ENCODE measurements around the gene MEG3. TPM values are rescaled to one million over a fixed set of nuclear protein-coding genes. Genes with fewer than 3 reads are reported as not detected.

The MEG3 gene
- total RNA-seq, 1 experiment from 2014 or later, result 62.4 TPM

DNA sequence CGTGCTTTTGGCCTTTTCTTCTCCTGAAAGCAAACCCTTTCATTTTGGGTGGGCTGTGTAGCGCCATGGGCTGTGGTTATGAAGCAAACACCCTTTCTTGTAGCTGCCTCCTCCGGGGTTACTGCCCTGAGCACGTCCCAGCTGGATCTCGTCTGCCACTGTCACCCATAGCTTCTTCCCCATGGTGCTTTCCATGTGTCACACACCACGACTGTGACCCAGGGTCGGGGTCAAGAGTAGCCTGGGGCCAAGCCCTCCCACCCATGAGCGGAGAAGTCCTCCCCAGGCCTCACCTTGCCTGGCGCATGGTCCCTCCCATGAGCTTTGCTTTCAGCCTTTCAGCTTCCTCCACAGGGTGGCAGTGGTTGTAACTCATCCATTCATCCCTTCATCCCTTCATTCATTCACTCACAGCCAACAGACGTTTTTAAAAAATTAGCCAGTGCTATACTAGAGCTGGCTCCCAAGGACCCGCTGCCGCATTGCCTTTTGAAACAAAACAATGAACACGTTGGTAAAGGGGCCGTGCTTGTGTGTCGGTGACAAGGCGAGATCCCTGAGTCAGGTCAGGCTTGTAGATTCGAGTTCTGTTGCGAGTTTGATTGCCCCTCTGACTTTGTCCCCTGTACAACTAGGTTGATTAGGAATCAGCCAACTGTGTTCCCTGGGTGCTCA lies 29.5 kb downstream of the MEG3 start:
- no peaks in the 10 kb centered on the region for H3K4me1 ChIP-seq (ENCODE audit: control insufficient read depth, insufficient read depth, low read length)
- no peak overlapping the region for H3K4me3 ChIP-seq (ENCODE audit: low read depth in 2 of 2, low read length in 2 of 2)
- H3K9me3 ChIP-seq (ENCODE audit: control insufficient read depth, insufficient read depth, low read depth, low read length), result no peaks in the 10 kb centered on the region
- TF ChIP-seq, protein P1, sequence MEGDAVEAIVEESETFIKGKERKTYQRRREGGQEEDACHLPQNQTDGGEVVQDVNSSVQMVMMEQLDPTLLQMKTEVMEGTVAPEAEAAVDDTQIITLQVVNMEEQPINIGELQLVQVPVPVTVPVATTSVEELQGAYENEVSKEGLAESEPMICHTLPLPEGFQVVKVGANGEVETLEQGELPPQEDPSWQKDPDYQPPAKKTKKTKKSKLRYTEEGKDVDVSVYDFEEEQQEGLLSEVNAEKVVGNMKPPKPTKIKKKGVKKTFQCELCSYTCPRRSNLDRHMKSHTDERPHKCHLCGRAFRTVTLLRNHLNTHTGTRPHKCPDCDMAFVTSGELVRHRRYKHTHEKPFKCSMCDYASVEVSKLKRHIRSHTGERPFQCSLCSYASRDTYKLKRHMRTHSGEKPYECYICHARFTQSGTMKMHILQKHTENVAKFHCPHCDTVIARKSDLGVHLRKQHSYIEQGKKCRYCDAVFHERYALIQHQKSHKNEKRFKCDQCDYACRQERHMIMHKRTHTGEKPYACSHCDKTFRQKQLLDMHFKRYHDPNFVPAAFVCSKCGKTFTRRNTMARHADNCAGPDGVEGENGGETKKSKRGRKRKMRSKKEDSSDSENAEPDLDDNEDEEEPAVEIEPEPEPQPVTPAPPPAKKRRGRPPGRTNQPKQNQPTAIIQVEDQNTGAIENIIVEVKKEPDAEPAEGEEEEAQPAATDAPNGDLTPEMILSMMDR (IDR thresholded peaks at IDR 0.05), result no peak; the same call in 1 of the 2 replicates
- no peak for TF ChIP-seq TCF7L2 (IDR thresholded peaks at IDR 0.05; ENCODE audit: low read depth, low read length)
- TF ChIP-seq REST (IDR thresholded peaks at IDR 0.05; ENCODE audit: insufficient read depth in 1 of 2, low read depth in 2 of 2, low read length in 1 of 2), result no peak
- no peak for TF ChIP-seq POLR2AphosphoS5 (IDR thresholded peaks at IDR 0.05; ENCODE audit: low read depth, low read length)
- no peak overlapping the region for H3K27ac ChIP-seq (ENCODE audit: low read length)
- in situ Hi-C loops (cut with HindIII; ENCODE audit: low pct_unique_long_range_greater_than_20kb, low sequenced_read_pairs) (no loop called here), intact Hi-C loops (cut with micrococcal nuclease; ENCODE audit: unreplicated experiment) (no loop called here)
- no peaks in the 10 kb centered on the region for H3K36me3 ChIP-seq (ENCODE audit: control insufficient read depth, insufficient read depth, low read length)
- ChIA-PET CTCF (interaction anchor here (0.6 kb wide), 1 partner anchor 31 kb away, joined by 3 read pairs; no protein-coding TSS in a partner anchor), POLR2A (no interaction called here)
- no TSS peak for BruUV-seq (replicated peaks)
- no peak for DNase-seq (ENCODE audit: low read depth, low spot score)
- no peaks in the 10 kb centered on the region for H3K27me3 ChIP-seq (ENCODE audit: control insufficient read depth, insufficient read depth, low read length)
- no peak for ATAC-seq

DNA sequence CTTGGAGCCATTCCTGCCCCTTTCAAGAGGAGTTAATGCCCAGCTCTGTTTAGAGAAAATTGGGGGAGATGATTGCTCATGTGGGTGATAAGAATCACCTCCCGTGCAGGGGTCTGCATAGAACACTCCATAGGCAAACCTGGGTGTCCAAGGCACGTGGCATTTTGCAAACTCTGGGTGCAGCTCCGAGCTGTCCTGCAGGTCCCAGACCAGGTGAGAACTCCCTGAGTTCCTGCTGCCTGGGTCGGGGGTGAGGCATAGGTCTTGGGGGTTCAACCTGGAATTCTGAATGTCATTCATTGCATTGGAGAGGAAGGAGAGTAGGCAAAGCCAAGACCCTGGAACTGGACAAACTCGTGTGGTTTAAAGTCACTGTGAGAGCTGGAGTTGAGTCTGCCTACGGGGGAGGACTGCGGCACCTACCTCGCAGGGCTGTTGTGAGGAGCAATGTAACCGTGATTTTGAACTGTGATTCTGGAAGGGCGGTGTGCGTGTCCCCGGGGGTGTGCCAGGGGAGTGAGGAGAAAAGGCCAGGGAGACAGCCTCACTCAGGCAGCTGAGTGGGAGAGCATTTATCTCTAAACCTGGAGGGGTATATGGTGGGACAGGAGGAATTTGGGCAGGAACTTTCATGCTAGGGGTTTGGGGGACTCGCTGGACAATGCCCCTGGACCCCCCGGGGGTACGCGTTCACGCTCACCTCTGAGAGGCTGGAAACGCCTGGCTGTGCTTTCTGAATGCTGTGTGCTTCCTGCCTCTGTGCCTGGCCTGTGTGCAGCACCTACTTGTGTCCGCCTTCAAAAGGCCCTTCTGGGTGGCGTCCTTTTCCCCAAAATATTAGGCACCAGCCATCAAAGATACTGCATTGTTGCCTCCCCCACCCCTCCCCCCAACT lies 30.4 kb downstream of the MEG3 start:
- CTCF ChIA-PET, result no interaction called here
- TF ChIP-seq SIN3A (IDR thresholded peaks at IDR 0.05; ENCODE audit: borderline replicate concordance, insufficient read depth, low read depth, low read length), result no peak
- TF ChIP-seq REST (IDR thresholded peaks at IDR 0.05; ENCODE audit: insufficient read depth in 1 of 2, low read depth in 2 of 2, low read length in 1 of 2), result no peak
- TF ChIP-seq, protein P1 (IDR thresholded peaks at IDR 0.05), result no peak
- no peak for TF ChIP-seq POLR2AphosphoS5 (IDR thresholded peaks at IDR 0.05; ENCODE audit: low read depth, low read length)
- TF ChIP-seq TCF7L2 (IDR thresholded peaks at IDR 0.05; ENCODE audit: low read depth, low read length), result no peak
- POLR2A ChIA-PET, result no interaction called here

More for the DNA sequence above, 30.4 kb downstream of the MEG3 start:
- intact Hi-C loops (cut with micrococcal nuclease; ENCODE audit: unreplicated experiment), result no loop called here
- H3K27me3 ChIP-seq (ENCODE audit: control insufficient read depth, insufficient read depth, low read length), result no peaks in the 10 kb centered on the region
- DNase-seq (ENCODE audit: low read depth, low spot score), result no peak
- ATAC-seq, result no peak
- no peaks in the 10 kb centered on the region for H3K4me1 ChIP-seq (ENCODE audit: control insufficient read depth, insufficient read depth, low read length)
- no peak overlapping the region for H3K27ac ChIP-seq (ENCODE audit: low read length)
- no peaks in the 10 kb centered on the region for H3K36me3 ChIP-seq (ENCODE audit: control insufficient read depth, insufficient read depth, low read length)
- in situ Hi-C loops (cut with HindIII; ENCODE audit: low pct_unique_long_range_greater_than_20kb, low sequenced_read_pairs), result no loop called here
- H3K9me3 ChIP-seq (ENCODE audit: control insufficient read depth, insufficient read depth, low read depth, low read length), result no peaks in the 10 kb centered on the region
- H3K4me3 ChIP-seq (ENCODE audit: low read depth in 2 of 2, low read length in 2 of 2), result no peak overlapping the region
- no TSS peak for BruUV-seq (replicated peaks)

Data from Panc1 (cell line).